H9 (cell line): ENCODE results near the gene MEGF9. TPM values are rescaled to one million over a fixed set of nuclear protein-coding genes. Genes with fewer than 3 reads are reported as not detected.

Experiments
- DNase-seq: peaks from one replicate; pipeline ENCODE4 v3.0.0-alpha.2; 2017
- H2AFZ ChIP-seq: one replicate; pipeline ENCODE4 v1.6.1; 2013; ENCODE audit warnings: mild to moderate bottlenecking, low read length, control low read depth, moderate library complexity
- H2AK5ac ChIP-seq: 2 replicates; pipeline ENCODE4 v1.6.1; 2013; ENCODE audit warnings: low read length, control low read depth, mixed read lengths; ENCODE audit not compliant: insufficient read length
- H2BK120ac ChIP-seq: one replicate; pipeline ENCODE4 v1.6.1; 2013; ENCODE audit warnings: low read depth, mild to moderate bottlenecking, low read length, control low read depth, inconsistent platforms; ENCODE audit not compliant: poor library complexity, severe bottlenecking
- H2BK12ac ChIP-seq: 2 replicates; pipeline ENCODE4 v1.6.1; 2013; ENCODE audit warnings: low read length, control low read depth, mixed read lengths, low read depth; ENCODE audit not compliant: insufficient read length
- H2BK15ac ChIP-seq: 2 replicates; pipeline ENCODE4 v1.6.1; 2013; ENCODE audit warnings: low read depth, low read length, control low read depth
- H2BK20ac ChIP-seq: one replicate; pipeline ENCODE4 v1.6.1; 2013; ENCODE audit warnings: low read depth, mild to moderate bottlenecking, low read length, control low read depth, inconsistent platforms; ENCODE audit not compliant: poor library complexity, severe bottlenecking
- H2BK5ac ChIP-seq: 2 replicates; pipeline ENCODE4 v1.6.1; 2013; ENCODE audit warnings: low read length, control low read depth, mixed read lengths; ENCODE audit not compliant: insufficient read length
- H3K14ac ChIP-seq: 2 replicates; pipeline ENCODE4 v1.6.1; 2013; ENCODE audit warnings: low read length, control low read depth; ENCODE audit not compliant: insufficient read depth
- H3K18ac ChIP-seq: 2 replicates; pipeline ENCODE4 v1.6.1; 2013; ENCODE audit warnings: low read depth, mild to moderate bottlenecking, mixed read lengths, low read length, control low read depth; ENCODE audit not compliant: insufficient read length
- H3K23ac ChIP-seq: 2 replicates; pipeline ENCODE4 v1.6.1; 2013; ENCODE audit warnings: low read length, control low read depth, mixed read lengths, low read depth; ENCODE audit not compliant: insufficient read length
- H3K23me2 ChIP-seq: 2 replicates; pipeline ENCODE4 v1.6.1; 2013; ENCODE audit warnings: low read depth, mild to moderate bottlenecking, mixed read lengths, low read length, control low read depth; ENCODE audit not compliant: insufficient read length, poor library complexity, severe bottlenecking
- H3K27ac ChIP-seq: 2 replicates; pipeline ENCODE4 v1.5.1; 2013; ENCODE audit warnings: low read length, control low read depth, mixed read lengths, low read depth; ENCODE audit not compliant: insufficient read length
- H3K27me3 ChIP-seq: 2 replicates; pipeline ENCODE4 v1.6.1; 2013; ENCODE audit warnings: low read length, control low read depth, inconsistent platforms; ENCODE audit not compliant: insufficient read depth
- H3K4ac ChIP-seq: 2 replicates; pipeline ENCODE4 v1.6.1; 2013; ENCODE audit warnings: low read depth, mild to moderate bottlenecking, control low read depth, inconsistent platforms, low read length, moderate library complexity
- H3K4me1 ChIP-seq: 2 replicates; pipeline ENCODE4 v1.6.1; 2013; ENCODE audit warnings: low read length, control low read depth, inconsistent platforms; ENCODE audit not compliant: insufficient read depth
- H3K4me2 ChIP-seq: 2 replicates; pipeline ENCODE4 v1.6.1; 2013; ENCODE audit warnings: low read length, control low read depth, mixed read lengths; ENCODE audit not compliant: insufficient read length, insufficient read depth
- H3K56ac ChIP-seq: 2 replicates; pipeline ENCODE4 v1.6.1; 2013; ENCODE audit warnings: low read depth, mild to moderate bottlenecking, mixed read lengths, low read length, control low read depth; ENCODE audit not compliant: insufficient read length
- H3K79me1 ChIP-seq: 2 replicates; pipeline ENCODE4 v1.6.1; 2013; ENCODE audit warnings: low read depth, mild to moderate bottlenecking, moderate library complexity, low read length, control low read depth, inconsistent platforms; ENCODE audit not compliant: insufficient read depth, poor library complexity, severe bottlenecking
- H3K79me2 ChIP-seq: 2 replicates; pipeline ENCODE4 v1.6.1; 2013; ENCODE audit warnings: low read length, control low read depth, inconsistent platforms; ENCODE audit not compliant: insufficient read depth
- H3K9ac ChIP-seq: 2 replicates; pipeline ENCODE4 v1.6.1; 2013; ENCODE audit warnings: low read length, control low read depth, mixed read lengths; ENCODE audit not compliant: insufficient read length; ENCODE audit errors: extremely low read depth
- H3K9me3 ChIP-seq: one replicate; pipeline ENCODE4 v1.6.1; 2013; ENCODE audit warnings: low read depth, low read length, inconsistent platforms; ENCODE audit not compliant: control insufficient read depth
- H3T11ph ChIP-seq: one replicate; pipeline ENCODE4 v1.6.1; 2013; ENCODE audit warnings: mild to moderate bottlenecking, low read length, control low read depth, inconsistent platforms
- H4K20me1 ChIP-seq: one replicate; pipeline ENCODE4 v1.6.1; 2013; ENCODE audit not compliant: control insufficient read depth, insufficient read length, insufficient read depth
- H4K5ac ChIP-seq: 2 replicates; pipeline ENCODE4 v1.6.1; 2013; ENCODE audit warnings: low read depth, mild to moderate bottlenecking, mixed read lengths, low read length, control low read depth; ENCODE audit not compliant: insufficient read length
- H4K8ac ChIP-seq: replicated peaks from 2 replicates; pipeline ENCODE4 v1.6.1; 2013; ENCODE audit warnings: low read length, control low read depth, mixed read lengths, low read depth; ENCODE audit not compliant: insufficient read length
- H4K91ac ChIP-seq: 2 replicates; pipeline ENCODE4 v1.6.1; 2013; ENCODE audit warnings: low read depth, mild to moderate bottlenecking, moderate library complexity, mixed read lengths, low read length, control low read depth; ENCODE audit not compliant: insufficient read length
- H3K27ac Mint-ChIP-seq, 3 experiments: 2 replicates in 2 of 3; 3 replicates in 1 of 3; pipeline ENCODE4 v1.8.0; 2020 to 2021; ENCODE audit warnings: mixed read lengths in 3 of 3, mild to moderate bottlenecking in 1 of 3, moderate library complexity in 1 of 3
- H3K27me3 Mint-ChIP-seq: 2 replicates; pipeline ENCODE4 v1.8.0; 2021; ENCODE audit warnings: low read depth, mild to moderate bottlenecking, moderate library complexity, mixed read lengths
- H3K36me3 Mint-ChIP-seq, 3 experiments: 2 replicates in 2 of 3; 3 replicates in 1 of 3; pipeline ENCODE4 v1.8.0; 2020 to 2021; ENCODE audit warnings: low read depth in 3 of 3, mixed read lengths in 3 of 3; ENCODE audit not compliant: insufficient read depth in 1 of 3
- H3K4me1 Mint-ChIP-seq, 2 experiments: 2 replicates each; pipeline ENCODE4 v1.8.0; 2020; ENCODE audit warnings: mixed read lengths in 2 of 2
- H3K4me3 Mint-ChIP-seq, 2 experiments: 2 replicates in 1 of 2; 3 replicates in 1 of 2; pipeline ENCODE4 v1.8.0; 2020 to 2021; ENCODE audit warnings: mild to moderate bottlenecking in 2 of 2, mixed read lengths in 2 of 2, moderate library complexity in 1 of 2
- H3K9me3 Mint-ChIP-seq, 2 experiments: 2 replicates in 1 of 2; 3 replicates in 1 of 2; pipeline ENCODE4 v1.8.0; 2020; ENCODE audit warnings: mild to moderate bottlenecking in 2 of 2, mixed read lengths in 2 of 2, moderate library complexity in 1 of 2
- CTCF ChIP-seq: fragments of 200-600 bp; sonication (generic); conservative IDR thresholded peaks from 3 replicates; pipeline ENCODE4 v1.8.0; 2021; ENCODE audit warnings: antibody characterized with exemption, mild to moderate bottlenecking
- WGBS: extraction: QIAGEN DNeasy Blood & Tissue Kit; methylation state at CpG from one replicate; pipeline ENCODE4 v1.1.7; 2013; ENCODE audit warnings: missing lambda C conversion rate, low lambda C conversion rate, mixed read lengths; ENCODE audit not compliant: insufficient read length; ENCODE audit errors: extremely low coverage; 5-methylcytosine and 5-hydroxymethylcytosine counted together
- total RNA-seq: library from RNA; stranded (reverse); gene quantifications from 2 replicates; pipeline ENCODE4 v1.2.1, GENCODE V29; 2021

Gene MEGF9
- total RNA-seq, 1 experiment from 2014 or later = 0.94 TPM

DNA sequence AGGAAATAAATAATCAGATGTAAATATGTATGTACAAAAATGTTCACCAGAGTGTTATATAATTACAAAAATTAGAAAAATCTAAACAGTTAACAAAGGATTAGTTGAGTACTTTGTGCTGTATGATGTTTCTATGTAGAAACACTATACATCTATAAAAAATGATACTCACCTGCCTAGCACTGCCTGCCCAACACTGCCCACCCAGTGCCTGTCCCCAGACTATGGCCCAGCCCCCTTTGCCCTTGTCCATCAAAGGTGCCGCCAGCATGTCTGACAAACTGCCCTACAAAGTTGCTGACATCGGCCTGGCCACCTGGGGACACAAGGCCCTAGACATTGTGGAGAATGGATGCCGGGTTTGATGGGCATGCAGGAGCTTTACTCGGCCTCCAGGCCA lies 6.1 kb upstream of the MEGF9 start:
- H3K23ac ChIP-seq = no peak overlapping the region
- H3K4ac ChIP-seq = no peak overlapping the region
- no peak overlapping the region for H3K56ac ChIP-seq
- no peak overlapping the region for H4K5ac ChIP-seq
- no peak overlapping the region for H3K9ac ChIP-seq
- Mint-ChIP-seq H3K9me3 (no peaks in the 10 kb centered on the region), H3K27me3 (peaks cover 12% of the 10 kb centered on the region; the same call in 1 of the 2 replicates), H3K36me3 (no peaks in the 10 kb centered on the region), H3K4me3 (no peak overlapping the region), H3K27ac (no peak overlapping the region; a peak in 1 of 7 replicates), H3K4me1 (peaks cover 4 to 8% of the 10 kb centered on the region in 2 experiments; a peak in 3 of 4 replicates)
- H4K8ac ChIP-seq = no peak overlapping the region
- H2BK12ac ChIP-seq = no peak overlapping the region
- no peak overlapping the region for H3T11ph ChIP-seq
- no CpG with 5 or more reads among the region's 4 CpGs for WGBS
- H2AFZ ChIP-seq = no peak overlapping the region
- no peak for TF ChIP-seq CTCF
- H3K27ac ChIP-seq = no peak overlapping the region
- no peaks in the 10 kb centered on the region for H3K9me3 ChIP-seq
- H3K14ac ChIP-seq = no peak overlapping the region
- H3K27me3 ChIP-seq = no peaks in the 10 kb centered on the region
- no peak for DNase-seq
- no peak overlapping the region for H3K4me2 ChIP-seq
- H4K91ac ChIP-seq = no peak overlapping the region
- H2BK5ac ChIP-seq = no peak overlapping the region
- no peak overlapping the region for H2BK20ac ChIP-seq
- no peak overlapping the region for H2BK15ac ChIP-seq
- no peaks in the 10 kb centered on the region for H3K79me1 ChIP-seq
- no peak overlapping the region for H3K18ac ChIP-seq
- H3K4me1 ChIP-seq = no peaks in the 10 kb centered on the region
- no peaks in the 10 kb centered on the region for H3K79me2 ChIP-seq
- H2BK120ac ChIP-seq = no peak overlapping the region
- H4K20me1 ChIP-seq = no peaks in the 10 kb centered on the region
- no peaks in the 10 kb centered on the region for H3K23me2 ChIP-seq
- no peak overlapping the region for H2AK5ac ChIP-seq
